HUES48 (cell line): ENCODE data around the gene SECISBP2.

Source experiments
- H3K27ac ChIP-seq: one replicate; pipeline ENCODE4 v1.7.0; 2013; ENCODE audit warnings: low read depth, low read length, inconsistent platforms
- H3K27me3 ChIP-seq: 2 replicates; pipeline ENCODE4 v1.6.1; 2013; ENCODE audit warnings: mild to moderate bottlenecking, low read length; ENCODE audit not compliant: control insufficient read depth, insufficient read depth
- H3K36me3 ChIP-seq: 2 replicates; pipeline ENCODE4 v1.6.1; 2013; ENCODE audit warnings: low read length; ENCODE audit not compliant: control insufficient read depth, insufficient read depth
- H3K4me1 ChIP-seq: 2 replicates; pipeline ENCODE4 v1.6.1; 2013; ENCODE audit warnings: mild to moderate bottlenecking, low read length; ENCODE audit not compliant: control insufficient read depth, insufficient read depth
- H3K4me3 ChIP-seq: 2 replicates; pipeline ENCODE4 v1.5.1; 2013; ENCODE audit warnings: mild to moderate bottlenecking, low read depth, low read length
- H3K9ac ChIP-seq: 2 replicates; pipeline ENCODE4 v1.6.1; 2013; ENCODE audit warnings: mild to moderate bottlenecking, low read depth, low read length, moderate library complexity
- H3K9me3 ChIP-seq: 2 replicates; pipeline ENCODE4 v1.6.1; 2013; ENCODE audit warnings: low read length; ENCODE audit not compliant: control insufficient read depth, insufficient read depth

Gene SECISBP2

DNA sequence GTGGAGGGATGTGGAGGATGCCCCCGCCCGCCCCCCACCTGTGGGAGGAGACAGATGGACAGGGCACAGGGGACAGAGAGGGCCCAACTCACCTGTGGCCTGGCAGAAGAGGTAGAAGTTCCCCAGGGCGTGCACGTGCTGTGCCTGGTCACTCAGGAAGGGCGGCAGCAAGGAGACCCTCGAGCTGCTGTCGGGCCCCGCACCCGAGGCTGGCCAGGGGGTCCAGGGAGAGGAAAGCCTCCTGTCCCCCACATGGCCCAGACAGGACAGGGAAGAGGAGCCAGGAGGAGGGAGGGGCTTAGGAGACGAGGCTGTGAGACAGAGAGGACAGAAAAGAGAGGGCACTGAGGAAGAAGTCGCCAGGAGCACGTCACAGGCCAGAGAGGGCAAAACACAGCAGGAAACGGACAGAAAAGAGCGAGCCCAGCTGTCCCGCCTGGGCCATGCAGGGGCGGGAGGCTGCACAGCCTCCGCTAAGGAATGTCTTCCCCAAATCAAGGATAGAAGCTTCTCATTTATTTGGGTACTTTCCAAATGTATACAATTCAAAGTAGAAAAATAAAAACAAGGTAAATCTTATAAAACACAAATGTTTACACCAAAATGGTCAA lies 58.5 kb downstream of the SECISBP2 start:
- H3K9ac ChIP-seq: no peak overlapping the region
- no peak overlapping the region for H3K4me3 ChIP-seq
- H3K4me1 ChIP-seq: no peaks in the 10 kb centered on the region
- no peaks in the 10 kb centered on the region for H3K27me3 ChIP-seq
- H3K9me3 ChIP-seq: no peaks in the 10 kb centered on the region
- peaks cover 47% of the 10 kb centered on the region for H3K36me3 ChIP-seq
- H3K27ac ChIP-seq: no peak overlapping the region

DNA sequence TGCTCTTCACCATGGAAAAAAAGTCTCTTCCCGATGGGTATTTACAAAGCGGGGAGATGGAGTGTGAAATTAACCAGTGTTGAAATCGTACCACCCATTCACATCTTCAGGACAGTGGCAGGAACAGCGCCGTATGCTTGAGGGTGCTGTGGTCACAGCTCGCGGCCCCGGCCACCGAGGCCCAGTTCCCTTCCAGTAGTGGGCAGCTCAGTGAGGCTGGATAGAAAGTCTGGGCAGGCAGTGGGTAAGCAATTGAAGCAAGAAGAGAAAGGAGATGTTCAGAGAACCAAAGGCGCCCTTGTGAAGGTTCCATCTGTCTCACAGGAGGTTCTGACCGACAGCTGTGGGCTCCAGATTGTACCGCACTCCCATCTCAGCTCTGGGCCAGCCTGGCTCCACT lies 59.1 kb downstream of the SECISBP2 start:
- Histone ChIP-seq H3K9ac (no peak overlapping the region), H3K27ac (no peak overlapping the region), H3K4me3 (no peak overlapping the region), H3K36me3 (peaks cover 53% of the 10 kb centered on the region), H3K9me3 (no peaks in the 10 kb centered on the region), H3K27me3 (no peaks in the 10 kb centered on the region), H3K4me1 (no peaks in the 10 kb centered on the region)

DNA sequence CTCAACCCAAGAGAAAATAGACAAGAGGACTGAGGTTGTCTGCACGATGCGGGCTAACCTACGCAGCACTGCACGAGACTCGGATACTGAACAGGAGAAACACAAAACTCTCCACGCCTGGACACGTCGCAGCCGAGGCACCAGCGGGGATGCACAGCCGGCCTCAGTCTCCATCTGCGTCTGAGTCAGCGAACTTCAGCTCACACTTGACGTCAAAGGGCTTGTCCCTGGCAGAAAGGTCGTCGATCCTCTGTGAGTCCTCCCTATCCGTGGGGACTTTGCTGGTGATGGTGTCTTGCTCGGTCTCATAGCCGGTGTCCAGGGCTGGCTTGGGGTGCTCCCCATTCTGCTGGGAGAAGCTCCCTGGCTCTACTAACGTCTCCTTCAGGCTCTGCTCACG lies 60.2 kb downstream of the SECISBP2 start:
- Histone ChIP-seq H3K4me3 (no peak overlapping the region), H3K4me1 (no peaks in the 10 kb centered on the region), H3K27ac (no peak overlapping the region), H3K9me3 (no peaks in the 10 kb centered on the region), H3K36me3 (peaks cover 63% of the 10 kb centered on the region), H3K9ac (no peak overlapping the region), H3K27me3 (no peaks in the 10 kb centered on the region)

DNA sequence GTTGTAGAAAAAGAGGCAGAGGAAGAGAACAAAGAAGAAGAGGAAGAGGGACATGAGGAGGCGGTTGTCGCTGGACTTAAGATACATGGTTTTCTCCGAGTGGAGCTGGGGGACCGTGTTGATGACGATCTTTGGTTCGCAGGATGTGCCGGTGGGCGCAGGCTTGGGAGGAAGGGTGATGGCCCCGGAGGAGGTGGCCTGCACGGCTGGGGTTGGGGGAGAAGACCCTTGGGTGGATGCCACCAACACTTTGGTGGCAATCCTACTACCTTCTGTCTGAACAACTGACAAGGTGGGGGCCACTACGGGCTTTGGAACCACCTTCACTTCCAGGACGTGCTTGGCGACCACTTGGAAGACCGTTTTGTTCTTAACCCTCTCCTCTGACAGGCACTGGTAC lies 60.7 kb downstream of the SECISBP2 start:
- H3K36me3 ChIP-seq: peaks cover 65% of the 10 kb centered on the region
- no peaks in the 10 kb centered on the region for H3K4me1 ChIP-seq
- no peak overlapping the region for H3K27ac ChIP-seq
- H3K4me3 ChIP-seq: no peak overlapping the region
- no peak overlapping the region for H3K9ac ChIP-seq
- H3K9me3 ChIP-seq: no peaks in the 10 kb centered on the region
- no peaks in the 10 kb centered on the region for H3K27me3 ChIP-seq

DNA sequence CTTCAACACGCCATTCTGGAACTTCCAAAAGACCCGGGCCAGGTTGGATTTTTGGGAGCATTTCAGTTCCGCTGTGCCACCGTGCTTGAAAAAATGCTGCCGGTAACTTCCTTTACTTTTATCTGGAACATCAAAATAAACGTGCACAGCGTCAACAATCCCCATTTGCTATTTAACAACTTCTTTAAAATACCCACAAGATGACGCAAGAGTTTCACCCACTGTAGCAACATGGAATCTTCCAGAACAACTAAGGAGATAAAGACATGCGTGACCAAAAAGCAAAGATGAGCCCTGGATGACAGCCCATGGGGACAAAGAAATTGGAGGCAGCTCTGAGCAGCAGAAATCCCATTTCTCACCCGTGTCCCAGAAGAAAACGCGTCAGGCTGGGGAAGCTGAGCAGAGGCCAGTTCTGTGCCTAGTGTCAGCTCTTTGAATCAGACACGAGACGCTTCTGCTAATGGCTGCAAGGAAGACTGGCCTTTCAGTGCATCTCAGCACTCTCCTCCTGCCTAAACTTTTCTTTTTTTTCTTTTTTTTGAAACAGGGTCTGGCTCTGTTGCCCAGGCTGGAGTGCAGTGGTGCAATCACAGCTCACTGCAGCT lies 61.3 kb downstream of the SECISBP2 start:
- Histone ChIP-seq H3K4me1 (no peaks in the 10 kb centered on the region), H3K9me3 (no peaks in the 10 kb centered on the region), H3K4me3 (no peak overlapping the region), H3K27me3 (no peaks in the 10 kb centered on the region), H3K36me3 (peaks cover 71% of the 10 kb centered on the region), H3K27ac (no peak overlapping the region), H3K9ac (no peak overlapping the region)

DNA sequence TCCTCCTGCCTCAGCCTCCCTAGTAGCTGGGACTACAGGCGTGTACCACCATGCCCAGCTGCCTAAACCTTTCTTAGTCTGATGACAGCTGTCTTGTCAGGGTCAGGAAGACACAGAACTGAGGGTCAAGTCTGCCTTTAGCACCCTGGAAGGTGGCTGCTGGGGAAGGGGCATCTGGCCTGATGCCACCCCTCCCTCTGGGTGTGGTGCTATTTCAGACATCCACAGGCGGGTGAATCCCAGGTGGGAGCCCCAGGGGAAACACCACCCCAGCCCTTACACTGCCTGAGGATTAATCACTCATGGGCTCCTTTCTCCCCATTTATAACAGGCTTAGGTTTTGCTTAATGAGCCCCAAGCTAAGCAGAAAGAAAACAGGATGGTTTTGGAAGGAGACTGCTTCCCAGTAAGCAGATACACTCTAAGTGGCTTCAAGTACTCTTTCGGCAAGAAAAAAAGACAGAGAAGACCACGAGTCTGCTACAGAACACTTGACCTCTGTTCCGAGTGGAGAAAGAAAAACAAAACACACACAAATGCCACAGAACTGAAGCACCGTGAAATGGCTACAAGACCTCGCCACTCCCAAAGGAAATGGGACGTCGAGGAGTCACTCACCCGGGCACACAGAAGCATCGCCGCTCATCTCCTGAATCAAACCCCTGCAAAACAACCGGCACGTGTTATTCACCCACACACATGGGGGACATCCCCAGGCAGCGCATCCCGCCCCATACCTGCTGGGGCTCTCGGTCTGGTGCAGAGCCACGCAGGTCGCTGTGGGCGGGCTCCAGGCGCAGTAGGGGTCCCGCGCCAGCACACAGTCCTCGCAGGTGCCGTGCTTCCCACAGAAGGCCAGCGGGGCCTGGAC lies 62.4 kb downstream of the SECISBP2 start:
- Histone ChIP-seq H3K27me3 (no peaks in the 10 kb centered on the region), H3K27ac (no peak overlapping the region), H3K4me1 (no peaks in the 10 kb centered on the region), H3K9me3 (no peaks in the 10 kb centered on the region), H3K9ac (no peak overlapping the region), H3K4me3 (no peak overlapping the region), H3K36me3 (peaks cover 82% of the 10 kb centered on the region)

DNA sequence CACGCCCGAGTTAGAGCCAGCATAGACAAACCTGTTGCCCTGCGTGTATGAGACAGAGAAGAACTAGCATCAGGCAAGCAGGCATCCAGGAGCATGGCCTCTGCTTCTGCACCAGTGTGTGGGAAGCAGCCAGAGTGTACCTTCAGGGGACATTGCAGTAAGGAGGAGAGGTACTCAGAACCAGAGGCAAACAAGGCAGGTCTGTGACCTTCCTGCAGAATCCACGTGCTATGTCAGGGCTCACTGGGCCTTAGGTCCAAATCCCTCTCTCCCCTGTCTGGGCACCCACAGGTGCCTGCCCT lies 63.0 kb downstream of the SECISBP2 start:
- H3K9ac ChIP-seq: no peak overlapping the region
- no peaks in the 10 kb centered on the region for H3K4me1 ChIP-seq
- H3K27ac ChIP-seq: no peak overlapping the region
- no peaks in the 10 kb centered on the region for H3K9me3 ChIP-seq
- no peak overlapping the region for H3K4me3 ChIP-seq
- H3K27me3 ChIP-seq: no peaks in the 10 kb centered on the region
- peaks cover 88% of the 10 kb centered on the region for H3K36me3 ChIP-seq

DNA sequence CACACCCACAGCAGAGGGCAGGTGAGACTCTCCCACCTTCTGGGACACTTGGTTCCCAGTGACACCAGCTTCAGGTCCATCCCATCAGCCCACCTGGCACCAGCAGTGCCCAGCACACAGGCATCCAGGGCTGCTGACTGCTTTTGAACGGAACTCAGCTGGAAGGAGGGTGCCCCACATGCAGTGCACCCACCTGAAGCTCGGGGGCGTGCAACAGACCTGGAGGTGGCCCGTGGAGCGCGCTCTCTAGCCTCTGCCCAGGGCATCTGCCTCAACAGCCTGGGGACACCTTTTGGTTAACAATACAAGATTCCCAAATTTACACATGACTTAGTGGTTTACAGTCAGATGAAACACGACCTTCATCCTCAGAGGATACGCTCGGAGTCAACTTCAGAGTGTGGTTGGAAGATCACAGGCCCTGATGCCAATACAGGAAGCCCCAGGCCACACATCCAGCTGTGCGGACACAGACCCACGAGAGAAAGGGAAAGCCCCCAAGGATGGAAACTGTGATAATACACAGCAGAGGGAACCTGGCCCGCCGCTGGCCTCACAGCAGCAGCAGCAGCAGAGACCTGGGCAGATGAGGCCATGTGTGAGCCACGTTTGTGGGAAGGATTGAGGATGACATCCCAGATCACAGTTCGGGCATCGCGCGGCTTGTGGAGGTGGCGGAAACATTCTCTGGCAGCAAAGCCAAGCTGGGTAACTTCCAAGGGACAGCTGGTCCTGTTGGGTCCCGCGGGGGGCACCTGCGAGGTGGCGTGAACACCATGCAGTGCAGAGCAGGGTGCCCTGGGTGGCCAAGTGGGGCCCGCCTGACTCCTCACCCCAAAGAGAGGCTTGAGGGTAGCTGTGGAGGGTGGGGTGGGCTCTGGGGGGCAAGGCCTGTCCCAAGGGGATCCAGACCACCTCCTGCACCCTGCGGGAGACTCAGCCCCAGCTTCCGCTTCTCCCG lies 64.0 kb downstream of the SECISBP2 start:
- H3K27ac ChIP-seq: no peak overlapping the region
- no peak overlapping the region for H3K9ac ChIP-seq
- no peak overlapping the region for H3K4me3 ChIP-seq
- no peaks in the 10 kb centered on the region for H3K27me3 ChIP-seq
- no peaks in the 10 kb centered on the region for H3K4me1 ChIP-seq
- H3K9me3 ChIP-seq: no peaks in the 10 kb centered on the region
- H3K36me3 ChIP-seq: peaks cover 89% of the 10 kb centered on the region

DNA sequence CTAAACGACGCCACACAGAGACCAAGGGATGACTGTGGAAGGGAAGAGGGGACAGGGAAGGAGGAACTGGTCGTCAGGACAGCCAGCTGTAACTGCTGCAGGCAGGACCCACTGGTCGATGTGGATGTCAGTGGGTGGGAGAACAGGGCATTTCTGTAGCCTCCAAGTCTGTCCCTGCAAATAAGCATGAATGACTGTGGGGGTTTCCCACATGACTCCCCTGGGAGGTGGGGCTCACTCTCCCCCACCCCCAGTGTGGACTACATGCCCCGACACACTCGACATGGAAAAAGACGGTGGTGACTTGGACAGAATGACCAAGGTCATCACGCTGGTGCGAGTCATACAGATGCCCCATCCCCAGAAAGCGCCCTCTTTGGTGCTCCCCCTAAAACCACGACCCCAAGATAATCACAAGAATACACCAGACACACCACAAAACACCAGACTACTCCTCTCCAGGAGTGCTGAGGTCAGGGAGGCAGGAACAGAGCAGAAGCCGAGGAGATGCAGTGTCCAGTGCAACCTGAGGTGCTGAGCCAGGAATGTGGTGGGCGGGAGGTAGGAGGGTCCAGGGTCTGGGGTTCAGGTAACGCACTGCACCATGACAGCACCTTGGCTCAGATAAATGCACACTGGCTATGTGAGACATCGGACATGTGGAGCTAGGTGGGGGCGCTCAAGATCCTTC lies 64.9 kb downstream of the SECISBP2 start:
- Histone ChIP-seq H3K4me3 (no peak overlapping the region), H3K27me3 (no peaks in the 10 kb centered on the region), H3K4me1 (no peaks in the 10 kb centered on the region), H3K9ac (no peak overlapping the region), H3K27ac (no peak overlapping the region), H3K9me3 (no peaks in the 10 kb centered on the region), H3K36me3 (peaks cover 91% of the 10 kb centered on the region)

DNA sequence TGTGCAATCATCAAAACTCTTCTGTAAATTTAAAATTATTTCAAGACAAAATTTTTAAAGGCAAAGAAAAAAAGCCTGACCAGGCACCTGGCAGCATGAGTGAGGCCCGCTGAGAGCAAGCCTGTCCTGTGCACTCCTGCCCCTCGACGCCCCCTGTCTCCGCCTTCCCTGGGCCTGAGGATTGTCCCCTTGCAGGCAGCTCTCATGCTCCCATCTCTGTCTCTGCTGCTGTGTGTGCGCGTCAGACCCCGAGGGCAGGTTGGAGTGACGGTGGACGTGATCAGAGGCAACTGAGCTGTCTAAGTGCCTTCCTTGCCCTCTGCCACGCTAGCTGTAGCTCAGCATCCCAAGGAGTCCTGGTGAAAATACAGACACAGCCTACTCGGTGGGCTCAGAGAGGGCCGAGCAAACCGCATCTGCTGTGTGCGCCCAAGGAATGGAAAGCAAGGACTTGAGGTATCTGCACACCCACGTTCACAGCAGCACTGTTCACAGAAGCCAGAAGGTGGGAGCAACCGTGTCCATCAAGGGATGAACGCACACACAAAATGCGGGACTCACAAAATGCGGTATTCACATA lies 65.5 kb downstream of the SECISBP2 start:
- Histone ChIP-seq H3K27ac (no peak overlapping the region), H3K4me3 (no peak overlapping the region), H3K9ac (no peak overlapping the region), H3K36me3 (peaks cover 91% of the 10 kb centered on the region), H3K4me1 (no peaks in the 10 kb centered on the region), H3K27me3 (no peaks in the 10 kb centered on the region), H3K9me3 (no peaks in the 10 kb centered on the region)
